ENCODE results near the gene CD9. TPM values are rescaled to one million over a fixed set of nuclear protein-coding genes. Genes with fewer than 3 reads are reported as not detected.
"Not testable (repeated sequence)": the region's sequence is repeated elsewhere in the genome, so short reads cannot be mapped to it uniquely, and the experiment has no call there.

Gene CD9
- total and polyA plus RNA-seq, 5 experiments from 2014 or later, result 7.9 to 43.4 (median 23.4) TPM

GRCh38 chr12:6182279-6182898 is 17.8 kb upstream of the CD9 start:
- no peak overlapping the region for H3K4me3 Mint-ChIP-seq
- ATAC-seq, result no peak
- H3K9me3 Mint-ChIP-seq, result peaks cover 0 to 3% (median 0%) of the 10 kb centered on the region in 9 donors
- peak overlapping the region in 1 of 10 donors; percentile 6 for H3K27ac Mint-ChIP-seq
- peaks cover 0 to 7% (median 2%) of the 10 kb centered on the region in 4 donors for H3K4me1 Mint-ChIP-seq
- H3K27me3 Mint-ChIP-seq, result peaks cover 0 to 7% (median 0%) of the 10 kb centered on the region in 5 donors
- POLR2A ChIA-PET, result interaction anchor here (0.6 kb wide), 1 partner anchor 1755 kb away, joined by 3 read pairs; no protein-coding TSS in a partner anchor
- no peaks in the 10 kb centered on the region for H3K36me3 Mint-ChIP-seq
- DNase-seq, result no peak

GRCh38 chr12:6183689-6184428 is 16.3 kb upstream of the CD9 start:
- H3K27me3 Mint-ChIP-seq, result peaks cover 0 to 15% (median 3%) of the 10 kb centered on the region in 5 donors
- H3K9me3 Mint-ChIP-seq, result peaks cover 0 to 3% (median 0%) of the 10 kb centered on the region in 9 donors
- peaks cover 6 to 11% (median 10%) of the 10 kb centered on the region in 4 donors for H3K4me1 Mint-ChIP-seq
- no peak for DNase-seq
- H3K4me3 Mint-ChIP-seq, result no peak overlapping the region
- POLR2A ChIA-PET, result no interaction called here
- no peaks in the 10 kb centered on the region for H3K36me3 Mint-ChIP-seq
- no peak for ATAC-seq
- no peak overlapping the region for H3K27ac Mint-ChIP-seq

- POLR2A ChIA-PET, result no interaction called here
- Mint-ChIP-seq H3K36me3 (no peaks in the 10 kb centered on the region), H3K9me3 (no peaks in the 10 kb centered on the region), H3K4me3 (no peak overlapping the region), H3K27me3 (peaks cover 0 to 18% (median 3%) of the 10 kb centered on the region in 5 donors), H3K27ac (no peak overlapping the region), H3K4me1 (peaks cover 23 to 27% (median 24%) of the 10 kb centered on the region in 4 donors)
- no peak for ATAC-seq
- DNase-seq, result no peak
These were observed 14.0 kb upstream of the CD9 start for GRCh38 chr12:6185961-6186827.

GRCh38 chr12:6187948-6188793 is 12.0 kb upstream of the CD9 start:
- Mint-ChIP-seq H3K27me3 (peaks cover 0 to 25% (median 3%) of the 10 kb centered on the region in 5 donors), H3K4me1 (peaks cover 23 to 27% (median 24%) of the 10 kb centered on the region in 4 donors), H3K27ac (peak overlapping the region in 2 of 10 donors; percentile 15 to 33), H3K36me3 (no peaks in the 10 kb centered on the region), H3K9me3 (no peaks in the 10 kb centered on the region), H3K4me3 (peak overlapping the region in 1 of 10 donors; percentile 62)
- peak in 1 of 2 donors; percentile 33 for ATAC-seq
- DNase-seq, result no peak
- POLR2A ChIA-PET, result interaction anchor here (0.7 to 3.6 kb wide), 2 partner anchors 20 to 48 kb away, joined by 3 to 13 read pairs; no protein-coding TSS in a partner anchor

GRCh38 chr12:6189028-6189427 is 11.2 kb upstream of the CD9 start:
- ATAC-seq (peak; percentile 68 to 91), DNase-seq (peak in 3 of 10 donors; percentile 21 to 54 (median 41))
- Mint-ChIP-seq H3K4me1 (peaks cover 23 to 28% (median 25%) of the 10 kb centered on the region in 4 donors), H3K27ac (peak overlapping the region in 2 of 10 donors; percentile 15 to 33), H3K9me3 (no peaks in the 10 kb centered on the region), H3K4me3 (peak overlapping the region in 7 of 10 donors; percentile 1 to 77 (median 50)), H3K36me3 (no peaks in the 10 kb centered on the region), H3K27me3 (peaks cover 0 to 25% (median 3%) of the 10 kb centered on the region in 5 donors)
- POLR2A ChIA-PET, result interaction anchor here (0.7 to 3.6 kb wide), 5 partner anchors 20 to 256 kb away, joined by 3 to 13 read pairs (median 4); partner anchors contain the start of gene CD27

- DNase-seq, result peak in 1 of 10 donors; percentile 48
- peaks cover 23 to 28% (median 25%) of the 10 kb centered on the region in 4 donors for H3K4me1 Mint-ChIP-seq
- POLR2A ChIA-PET, result interaction anchor here (0.5 to 3.6 kb wide), 5 partner anchors 50 to 255 kb away, joined by 3 to 13 read pairs (median 4); partner anchors contain the start of gene CD27
- not testable (repeated sequence) for H3K9me3 Mint-ChIP-seq, H3K36me3 Mint-ChIP-seq
- peaks cover 0 to 23% (median 3%) of the 10 kb centered on the region in 5 donors for H3K27me3 Mint-ChIP-seq
- peak overlapping the region in 8 of 10 donors; percentile 14 to 91 (median 54) for H3K27ac Mint-ChIP-seq
- ATAC-seq, result peak in 1 of 2 donors; percentile 56
- H3K4me3 Mint-ChIP-seq, result peak overlapping the region; percentile 52 to 87 (median 70)
These were observed 10.1 kb upstream of the CD9 start for GRCh38 chr12:6189952-6190598.

GRCh38 chr12:6190767-6191530 is 9.3 kb upstream of the CD9 start:
- peaks cover 26 to 32% (median 32%) of the 10 kb centered on the region in 4 donors for H3K4me1 Mint-ChIP-seq
- DNase-seq, ATAC-seq, H3K9me3 Mint-ChIP-seq, H3K36me3 Mint-ChIP-seq: not testable (repeated sequence)
- H3K4me3 Mint-ChIP-seq, result peak overlapping the region in 2 of 10 donors; percentile 62 to 85
- peak overlapping the region in 1 of 10 donors; percentile 91 for H3K27ac Mint-ChIP-seq
- POLR2A ChIA-PET, result interaction anchor here (0.5 to 3.6 kb wide), 2 partner anchors 51 to 110 kb away, joined by 3 to 13 read pairs; no protein-coding TSS in a partner anchor
- peaks cover 0 to 22% (median 3%) of the 10 kb centered on the region in 5 donors for H3K27me3 Mint-ChIP-seq

GRCh38 chr12:6192604-6193380 is 7.4 kb upstream of the CD9 start:
- ATAC-seq, result no peak
- Mint-ChIP-seq H3K4me1 (peaks cover 27 to 38% (median 37%) of the 10 kb centered on the region in 4 donors), H3K36me3 (no peaks in the 10 kb centered on the region), H3K9me3 (no peaks in the 10 kb centered on the region), H3K27ac (peak overlapping the region in 3 of 10 donors; percentile 4 to 81 (median 5)), H3K4me3 (no peak overlapping the region), H3K27me3 (peaks cover 0 to 22% (median 3%) of the 10 kb centered on the region in 5 donors)
- DNase-seq, result no peak
- POLR2A ChIA-PET, result no interaction called here

- Mint-ChIP-seq H3K27ac (peak overlapping the region in 1 of 10 donors; percentile 62), H3K27me3 (peaks cover 0 to 13% (median 0%) of the 10 kb centered on the region in 5 donors), H3K9me3 (no peaks in the 10 kb centered on the region), H3K4me3 (no peak overlapping the region), H3K36me3 (no peaks in the 10 kb centered on the region), H3K4me1 (peaks cover 25 to 28% (median 28%) of the 10 kb centered on the region in 4 donors)
- POLR2A ChIA-PET, result interaction anchor here (0.6 kb wide), 2 partner anchors 25 to 125 kb away, joined by 3 to 8 read pairs; no protein-coding TSS in a partner anchor
- ATAC-seq (no peak), DNase-seq (no peak)
These were observed 6.1 kb upstream of the CD9 start for GRCh38 chr12:6193853-6194815.

Measured in naive thymus-derived CD8-positive, alpha-beta T cell (primary cell).